Smooth muscle cell (in vitro differentiated cells): ENCODE measurements around the gene MRPL40. TPM values are rescaled to one million over a fixed set of nuclear protein-coding genes. Genes with fewer than 3 reads are reported as not detected.

Experiments
- DNase-seq: peaks from one replicate; lab custom pipeline; 2025; ENCODE audit not compliant: unreplicated experiment; lab: John Stamatoyannopoulos, UW
- H2AFZ ChIP-seq: fragments of 200-600 bp; sonication (generic); 2 replicates; pipeline ENCODE4 v1.6.0; 2016; ENCODE audit warnings: antibody characterized with exemption, low read depth, mild to moderate bottlenecking
- H3F3A ChIP-seq: fragments of 200-600 bp; sonication (generic); 2 replicates; pipeline ENCODE4 v1.6.0; 2017; ENCODE audit warnings: antibody characterized with exemption, low read depth
- H3K27ac ChIP-seq: fragments of 200-600 bp; sonication (generic); 2 replicates; pipeline ENCODE4 v1.5.1; 2016; ENCODE audit warnings: low read depth, mild to moderate bottlenecking
- H3K27me3 ChIP-seq: fragments of 200-600 bp; sonication (generic); 2 replicates; pipeline ENCODE4 v1.6.1; 2016; ENCODE audit warnings: low read depth, mild to moderate bottlenecking
- H3K36me3 ChIP-seq: fragments of 200-600 bp; sonication (generic); 2 replicates; pipeline ENCODE4 v1.5.1; 2016; ENCODE audit warnings: low read depth
- H3K4me1 ChIP-seq: fragments of 200-600 bp; sonication (generic); 2 replicates; pipeline ENCODE4 v1.5.1; 2016; ENCODE audit warnings: low read depth
- H3K4me2 ChIP-seq: fragments of 200-600 bp; sonication (generic); 2 replicates; pipeline ENCODE4 v1.6.0; 2016; ENCODE audit warnings: mild to moderate bottlenecking
- H3K4me3 ChIP-seq: fragments of 200-600 bp; sonication (generic); 2 replicates; pipeline ENCODE4 v1.5.1; 2016; ENCODE audit warnings: mild to moderate bottlenecking
- H3K79me2 ChIP-seq: fragments of 200-600 bp; sonication (generic); 2 replicates; pipeline ENCODE4 v1.6.0; 2016; ENCODE audit warnings: low read depth, mild to moderate bottlenecking
- H3K9ac ChIP-seq: fragments of 200-600 bp; sonication (generic); 2 replicates; pipeline ENCODE4 v1.6.0; 2016; ENCODE audit warnings: low read depth
- H3K9me3 ChIP-seq: fragments of 200-600 bp; sonication (generic); replicated peaks from 2 replicates; pipeline ENCODE4 v1.5.1; 2016; ENCODE audit warnings: low read depth
- H4K20me1 ChIP-seq: fragments of 200-600 bp; sonication (generic); 2 replicates; pipeline ENCODE4 v1.6.0; 2016; ENCODE audit warnings: low read depth
- CTCF ChIP-seq: fragments of 200-600 bp; sonication (generic); IDR thresholded peaks from 2 replicates; pipeline ENCODE4 v1.5.1; 2017; ENCODE audit warnings: borderline replicate concordance, mild to moderate bottlenecking, antibody characterized with exemption; ENCODE audit not compliant: insufficient read depth, poor library complexity, severe bottlenecking
- WGBS: methylation state at CpG from one replicate; pipeline ENCODE4 v1.1.7; 2016; ENCODE audit warnings: low lambda C conversion rate; 5-methylcytosine and 5-hydroxymethylcytosine counted together
- polyA plus RNA-seq: library from polyadenylated mRNA; unstranded; fragments of >200 nt; fragmentation: Nextera tagmentation; extraction: Ambion mirVana; gene quantifications from 2 replicates; pipeline ENCODE4 v1.2.1, GENCODE V29; 2016
- total RNA-seq: library from RNA; depleted of rRNA; stranded (reverse); fragments of >200 nt; gene quantifications from 2 replicates; pipeline ENCODE4 v1.2.3, GENCODE V29; 2014

The MRPL40 gene
- total and polyA plus RNA-seq, 2 experiments from 2014 or later = 30.4 to 54.8 TPM

GRCh38 chr22:19448739-19449421, 16.5 kb downstream of the MRPL40 start:
- Histone ChIP-seq H3K4me2 (peak overlapping the region; percentile 93), H3K4me3 (peak overlapping the region; percentile 92), H3K36me3 (peaks cover 9% of the 10 kb centered on the region), H3K4me1 (peaks cover 15% of the 10 kb centered on the region), H3K27me3 (no peaks in the 10 kb centered on the region), H3K27ac (no peak overlapping the region), H3F3A (peaks cover 10% of the 10 kb centered on the region), H3K9ac (no peak overlapping the region), H4K20me1 (peaks cover 19% of the 10 kb centered on the region), H3K9me3 (no peaks in the 10 kb centered on the region), H3K79me2 (peaks cover 32% of the 10 kb centered on the region), H2AFZ (no peak overlapping the region)
- no peak for TF ChIP-seq CTCF
- WGBS = 87% methylated on average over 5 of the region's 5 CpGs
- no peak for DNase-seq

GRCh38 chr22:19449422-19449767, 17.1 kb downstream of the MRPL40 start:
- peaks cover 9% of the 10 kb centered on the region for H3K36me3 ChIP-seq
- H4K20me1 ChIP-seq = peaks cover 17% of the 10 kb centered on the region
- H3K4me2 ChIP-seq = no peak overlapping the region
- H3K9ac ChIP-seq = no peak overlapping the region
- no peak overlapping the region for H3K27ac ChIP-seq
- no peak for DNase-seq
- H3K4me1 ChIP-seq = peaks cover 15% of the 10 kb centered on the region
- TF ChIP-seq CTCF = no peak
- H3F3A ChIP-seq = peaks cover 10% of the 10 kb centered on the region
- H2AFZ ChIP-seq = no peak overlapping the region
- no peak overlapping the region for H3K4me3 ChIP-seq
- H3K27me3 ChIP-seq = no peaks in the 10 kb centered on the region
- peaks cover 28% of the 10 kb centered on the region for H3K79me2 ChIP-seq
- H3K9me3 ChIP-seq = no peaks in the 10 kb centered on the region
- WGBS = 88% methylated on average over 2 of the region's 2 CpGs

- Histone ChIP-seq H3F3A (peaks cover 10% of the 10 kb centered on the region), H4K20me1 (peaks cover 12% of the 10 kb centered on the region), H3K36me3 (peaks cover 9% of the 10 kb centered on the region), H3K79me2 (peaks cover 18% of the 10 kb centered on the region), H3K27me3 (no peaks in the 10 kb centered on the region), H2AFZ (no peak overlapping the region), H3K27ac (no peak overlapping the region), H3K9ac (no peak overlapping the region), H3K9me3 (no peaks in the 10 kb centered on the region), H3K4me1 (peaks cover 15% of the 10 kb centered on the region), H3K4me3 (no peak overlapping the region), H3K4me2 (no peak overlapping the region)
- TF ChIP-seq CTCF = no peak
- 96% methylated on average over 8 of the region's 8 CpGs for WGBS
- no peak for DNase-seq
Observed at GRCh38 chr22:19450363-19451175, 18.2 kb downstream of the MRPL40 start.
